IPS DF 4.7 (cell line): ENCODE measurements around the gene COA5.
"Not testable (repeated sequence)": the region's sequence is repeated elsewhere in the genome, so short reads cannot be mapped to it uniquely, and the experiment has no call there.

Experiments
- DNase-seq: peaks from one replicate; pipeline ENCODE4 v3.0.0-alpha.2; 2013; ENCODE audit warnings: low spot score; ENCODE audit errors: extremely low read depth

Gene COA5

DNA sequence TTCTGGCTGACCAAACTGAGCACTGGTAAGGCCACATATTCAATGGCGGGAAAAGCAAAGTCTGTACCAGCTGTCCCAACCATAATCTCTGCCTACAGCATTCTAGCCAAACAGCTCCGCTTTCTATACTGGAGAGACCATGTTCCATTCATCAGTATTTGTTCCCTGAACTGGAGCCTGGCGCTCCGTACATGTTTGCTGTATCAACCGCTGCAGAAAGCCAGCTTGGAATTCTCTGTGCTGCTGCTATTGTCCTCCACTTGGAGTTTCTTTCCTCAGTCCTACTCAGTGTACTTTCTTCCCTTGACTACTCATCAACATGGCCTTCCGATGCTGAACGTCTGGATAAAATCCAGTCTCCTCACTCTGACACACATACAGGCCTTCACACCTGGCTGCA is 1.9 kb downstream of the COA5 start:
- DNase-seq: no peak

DNA sequence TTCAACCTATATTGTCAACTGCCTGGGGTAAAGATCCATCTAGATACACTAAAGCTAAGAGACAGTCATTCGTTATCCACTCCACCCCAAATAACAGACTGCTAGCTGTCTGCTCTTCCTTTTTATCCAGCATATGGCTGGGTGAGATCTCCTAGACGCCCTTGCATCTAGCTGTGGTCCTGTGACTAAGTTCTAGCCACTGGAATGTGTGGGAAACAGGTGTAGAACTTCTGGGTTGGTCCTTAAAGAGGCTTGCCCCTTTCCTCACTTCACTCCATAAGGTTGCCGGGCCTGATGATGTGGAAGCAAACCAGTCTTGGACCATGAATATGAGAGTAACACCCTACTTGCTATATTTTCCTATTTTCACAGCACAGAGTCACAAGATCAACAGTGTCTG is 3.2 kb downstream of the COA5 start:
- DNase-seq: no peak

DNA sequence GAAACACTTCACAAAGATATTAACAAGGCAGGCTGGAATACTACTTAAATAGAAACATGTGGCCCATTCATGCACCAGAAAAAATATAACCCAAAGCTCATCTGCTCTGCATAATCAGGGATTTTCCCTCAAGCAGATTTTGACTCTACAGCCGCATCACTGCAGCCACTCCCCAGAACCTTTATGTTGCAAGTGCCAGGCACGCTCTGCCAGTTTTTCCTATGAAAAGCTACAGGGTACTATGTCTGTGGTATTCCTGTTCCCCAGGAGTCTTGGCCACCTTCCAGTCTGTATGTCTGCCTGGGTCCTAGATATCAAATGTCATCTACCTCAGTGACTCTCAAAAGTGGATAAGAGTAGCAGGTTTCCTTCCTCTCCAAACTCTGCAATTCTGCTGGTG is 3.8 kb downstream of the COA5 start:
- no peak for DNase-seq

DNA sequence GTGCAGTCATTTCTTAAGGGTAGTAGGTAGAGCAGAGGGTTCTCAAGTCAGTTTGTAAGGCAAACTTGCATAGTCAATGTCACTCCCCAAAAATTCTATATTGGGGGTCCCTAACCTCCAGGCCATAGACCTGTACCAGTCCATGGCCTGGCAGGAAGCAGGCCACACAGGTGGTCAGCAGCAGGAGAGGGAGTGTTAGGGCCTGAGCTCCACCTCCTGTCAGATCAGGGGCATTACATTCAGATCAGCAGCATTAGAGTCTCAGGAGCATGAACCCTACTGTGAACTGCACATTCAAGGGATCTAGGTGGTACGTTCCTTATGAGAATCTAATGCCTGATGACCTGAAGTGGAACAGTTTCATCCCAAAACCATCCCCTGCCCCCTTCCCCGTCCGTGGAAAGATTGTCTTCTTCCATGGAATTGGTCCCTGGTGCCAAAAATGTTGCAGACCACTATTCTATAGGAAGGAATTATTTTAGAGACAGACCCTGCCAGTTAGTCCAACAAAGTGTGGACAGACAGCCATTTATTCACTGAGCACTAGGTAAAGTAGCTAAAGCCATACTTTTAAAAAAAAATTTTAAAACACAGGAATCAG is 6.7 kb downstream of the COA5 start:
- DNase-seq: no peak

DNA sequence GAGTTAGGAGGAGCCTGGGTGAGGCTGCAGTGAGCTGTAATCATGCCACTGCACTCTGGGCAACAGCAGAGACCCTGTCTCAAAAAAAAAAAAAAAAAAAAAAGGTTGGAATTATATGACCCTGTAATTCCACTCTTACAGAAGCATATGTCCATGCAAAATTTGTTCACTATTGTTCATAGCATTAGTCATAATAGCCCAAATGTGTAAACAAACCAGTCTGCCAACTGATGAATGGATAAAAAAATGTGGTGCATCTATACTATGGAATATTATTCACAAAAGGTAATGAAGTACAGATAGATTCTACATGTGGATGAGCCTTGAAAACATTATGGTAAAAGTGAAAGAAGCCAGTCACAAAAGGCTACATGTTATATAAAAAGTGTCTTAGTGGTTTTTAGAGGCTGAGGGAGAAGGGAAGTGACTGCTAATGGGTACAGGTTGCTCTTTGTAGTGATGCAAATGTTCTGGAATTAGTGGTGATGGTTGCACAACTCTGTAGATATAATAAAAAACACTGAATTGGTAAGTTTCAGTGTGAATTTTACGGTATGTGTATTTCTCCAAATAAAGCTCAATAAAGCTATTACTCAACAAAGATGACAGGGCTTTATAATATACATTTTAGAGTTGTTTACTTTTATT is 9.4 kb downstream of the COA5 start:
- no peak for DNase-seq

DNA sequence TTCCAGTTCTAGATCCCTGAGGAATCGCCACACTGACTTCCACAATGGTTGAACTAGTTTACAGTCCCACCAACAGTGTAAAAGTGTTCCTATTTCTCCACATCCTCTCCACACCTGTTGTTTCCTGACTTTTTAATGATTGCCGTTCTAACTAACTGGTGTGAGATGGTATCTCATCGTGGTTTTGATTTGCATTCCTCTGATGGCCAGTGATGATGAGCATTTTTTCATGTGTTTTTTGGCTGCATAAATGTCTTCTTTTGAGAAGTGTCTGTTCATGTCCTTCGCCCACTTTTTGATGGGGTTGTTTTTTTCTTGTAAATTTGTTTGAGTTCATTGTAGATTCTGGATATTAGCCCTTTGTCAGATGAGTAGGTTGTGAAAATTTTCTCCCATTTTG is 13.6 kb downstream of the COA5 start:
- not testable (repeated sequence) for DNase-seq

DNA sequence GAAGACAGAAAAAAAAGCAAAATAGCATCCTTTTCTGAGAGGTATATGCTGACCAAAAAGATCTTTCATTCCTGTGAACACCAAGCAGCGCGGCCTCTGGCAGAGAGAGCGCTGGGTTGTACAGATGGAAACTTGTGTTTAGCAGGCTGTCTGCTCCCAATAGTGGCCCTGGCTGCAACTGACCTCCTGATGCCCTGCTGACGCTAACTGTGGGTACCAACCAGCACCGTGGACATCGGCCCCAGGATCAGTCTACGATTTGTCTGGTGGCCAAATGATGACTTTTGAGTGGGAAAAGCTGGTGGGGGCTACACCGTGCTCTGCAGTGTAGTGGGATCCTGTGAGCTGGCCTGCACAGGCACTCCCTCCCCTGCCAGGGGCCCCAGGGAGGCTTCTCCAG is 15.7 kb downstream of the COA5 start:
- no peak for DNase-seq

DNA sequence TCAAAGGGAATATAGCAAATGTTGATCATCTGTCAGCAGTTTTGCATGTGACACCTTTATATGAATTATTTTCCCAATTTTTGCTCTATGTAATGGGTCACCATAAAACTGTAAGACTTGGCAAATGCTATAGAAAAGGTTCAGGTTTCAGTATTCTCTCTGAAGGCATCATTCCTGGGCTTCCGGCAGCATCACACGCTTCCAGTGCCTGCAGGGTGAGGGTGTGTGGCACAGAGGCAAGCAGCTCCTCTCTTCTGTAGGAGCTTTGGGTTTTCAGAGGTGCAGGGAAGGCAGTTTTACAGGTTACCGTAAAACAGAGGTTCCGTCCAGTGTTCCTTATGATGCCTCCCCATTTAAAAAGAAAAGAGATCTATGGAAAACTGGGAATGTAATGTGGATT is 18.8 kb downstream of the COA5 start:
- no peak for DNase-seq

DNA sequence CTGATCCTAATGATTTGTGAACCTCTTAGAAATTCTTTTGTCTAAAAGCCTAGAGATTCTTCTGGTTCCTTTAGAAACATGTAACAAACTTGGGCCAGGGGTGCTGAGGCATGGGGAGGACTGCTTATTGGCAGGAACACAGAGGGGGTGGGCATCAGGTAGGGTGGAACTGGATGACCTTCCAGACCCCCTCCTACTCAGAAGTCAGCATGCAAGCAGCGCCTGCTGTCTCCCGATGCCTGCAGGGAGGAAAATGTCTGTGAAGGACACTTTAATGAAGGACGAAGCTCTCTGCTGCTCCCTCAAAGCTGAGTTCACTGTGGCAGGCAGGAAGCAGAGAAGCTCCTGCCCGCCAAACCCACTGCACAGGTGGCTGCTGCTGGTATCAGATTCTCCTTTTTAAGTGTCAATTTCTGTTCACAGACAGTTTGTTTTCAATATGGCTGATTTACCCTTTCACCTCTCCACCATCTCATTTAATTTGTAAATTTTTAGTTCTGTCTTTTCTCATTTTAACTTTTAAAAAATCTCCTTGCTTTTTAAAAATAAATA is 19.4 kb downstream of the COA5 start:
- DNase-seq: no peak

DNA sequence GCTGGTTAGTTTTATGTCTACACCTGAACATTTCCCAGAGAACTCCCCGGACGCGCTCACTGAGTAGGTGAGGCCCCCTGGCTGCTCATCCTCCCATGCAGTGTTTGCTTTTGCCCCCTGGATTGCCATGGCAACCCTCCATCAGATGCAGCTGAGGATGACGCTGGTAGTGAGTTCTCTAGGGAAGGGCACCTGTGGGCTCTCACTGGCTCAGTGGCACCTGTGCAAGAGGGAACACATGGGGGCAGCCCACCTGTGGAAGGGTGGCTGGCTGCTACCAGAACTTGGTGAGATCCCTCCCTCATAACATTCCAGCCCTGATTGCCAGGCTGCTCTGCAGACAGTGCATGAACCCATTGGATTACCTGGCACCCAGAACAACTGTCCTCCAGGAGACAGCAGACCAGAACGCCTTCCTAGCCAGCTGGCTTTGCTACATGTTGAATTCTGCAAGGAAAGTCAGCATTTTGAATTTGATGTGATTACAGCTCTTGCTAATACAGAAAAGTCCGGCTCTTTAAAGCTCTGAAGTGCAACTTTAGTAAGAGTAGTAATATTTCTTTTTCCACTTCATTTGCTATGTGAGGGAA is 21.7 kb downstream of the COA5 start:
- DNase-seq: no peak

DNA sequence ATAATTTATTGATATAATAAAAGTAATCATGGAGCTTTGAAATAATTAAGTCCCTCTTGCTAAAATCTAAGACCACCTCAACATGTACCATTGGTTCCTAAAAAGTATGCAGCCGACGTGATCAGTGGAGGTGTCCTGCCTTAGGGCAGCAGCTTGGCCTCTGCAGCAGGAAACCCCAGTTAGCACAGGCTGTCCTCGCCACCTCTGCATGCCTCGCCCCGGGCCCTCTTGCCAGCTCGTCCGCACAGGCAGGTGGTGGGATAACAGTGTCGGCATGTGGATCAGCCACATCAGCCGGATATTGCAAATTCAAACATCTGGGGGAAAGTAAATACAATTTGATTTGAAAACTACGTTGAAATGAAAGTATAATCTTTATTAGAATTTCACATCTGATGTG is 22.9 kb downstream of the COA5 start:
- DNase-seq: no peak

DNA sequence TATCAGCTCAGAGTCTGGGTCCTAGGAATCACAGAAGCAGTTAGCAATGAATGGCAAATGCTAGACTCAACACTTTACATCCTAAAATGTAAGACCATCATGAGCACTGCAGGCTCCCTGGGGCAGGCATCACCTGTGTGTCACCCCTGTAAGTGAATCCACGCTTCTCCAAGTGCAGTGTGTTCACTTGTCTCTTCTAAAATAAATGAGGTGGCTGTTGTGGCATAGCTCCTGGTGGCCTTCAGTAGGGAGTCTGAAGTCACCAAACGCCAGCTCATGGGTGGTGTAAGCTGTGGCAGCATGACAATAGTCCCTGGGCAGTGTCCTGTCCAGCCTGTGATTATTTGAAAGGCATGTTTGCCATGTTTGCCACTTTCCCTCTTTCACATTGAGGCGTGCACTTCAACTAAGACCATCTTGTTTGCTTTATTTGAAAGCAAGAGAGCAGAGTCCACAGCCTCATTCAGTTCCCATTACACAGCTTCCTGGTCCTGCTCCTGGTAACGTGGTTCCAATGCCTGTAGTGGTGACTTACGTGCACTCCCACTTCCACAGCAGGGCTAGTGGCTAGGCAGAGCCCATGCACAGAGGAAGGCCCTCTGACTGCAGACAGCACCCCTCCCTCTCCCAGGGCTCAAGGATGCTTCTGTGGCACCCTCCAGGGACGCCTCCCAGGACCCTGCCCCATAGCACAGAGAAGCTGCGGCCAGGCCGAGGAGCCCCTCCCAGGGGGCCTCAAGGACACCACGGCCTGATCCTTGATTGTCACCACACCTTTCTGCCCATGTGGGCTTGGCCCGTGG is 24.3 kb downstream of the COA5 start:
- DNase-seq: no peak

DNA sequence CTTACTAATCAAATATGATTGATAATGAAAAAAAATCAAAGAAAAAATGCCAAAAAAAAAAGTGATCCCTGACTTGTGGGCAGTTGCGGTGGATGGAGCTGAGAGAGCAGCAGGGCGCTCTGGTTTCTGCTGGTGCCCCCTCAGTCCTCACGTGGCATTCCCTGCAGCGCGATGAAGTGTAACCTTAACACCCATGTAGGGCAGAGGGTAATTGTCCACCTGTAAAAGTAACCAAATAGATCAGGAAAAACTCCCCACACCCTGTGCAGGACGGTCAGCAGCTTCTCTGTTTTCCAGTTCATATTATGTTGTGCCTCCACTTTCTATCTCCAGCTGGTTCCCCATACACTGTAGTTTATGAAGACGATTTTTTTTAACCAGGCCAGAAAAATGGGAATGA is 25.0 kb downstream of the COA5 start:
- DNase-seq: no peak

DNA sequence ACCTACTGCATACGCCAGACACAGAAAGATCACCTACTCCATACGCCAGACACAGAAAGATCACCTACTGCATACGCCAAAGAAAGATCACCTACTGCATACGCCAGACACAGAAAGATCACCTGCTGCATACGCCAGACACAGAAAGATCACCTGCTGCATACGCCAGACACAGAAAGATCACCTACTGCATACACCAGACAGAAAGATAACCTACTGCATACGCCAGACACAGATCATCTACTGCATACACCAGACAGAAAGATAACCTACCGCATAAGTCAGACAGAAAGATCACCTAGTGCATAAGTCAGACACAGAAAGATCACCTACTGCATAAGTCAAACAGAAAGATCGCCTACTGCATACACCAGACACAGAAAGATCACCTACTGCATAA is 25.8 kb downstream of the COA5 start:
- DNase-seq: no peak

DNA sequence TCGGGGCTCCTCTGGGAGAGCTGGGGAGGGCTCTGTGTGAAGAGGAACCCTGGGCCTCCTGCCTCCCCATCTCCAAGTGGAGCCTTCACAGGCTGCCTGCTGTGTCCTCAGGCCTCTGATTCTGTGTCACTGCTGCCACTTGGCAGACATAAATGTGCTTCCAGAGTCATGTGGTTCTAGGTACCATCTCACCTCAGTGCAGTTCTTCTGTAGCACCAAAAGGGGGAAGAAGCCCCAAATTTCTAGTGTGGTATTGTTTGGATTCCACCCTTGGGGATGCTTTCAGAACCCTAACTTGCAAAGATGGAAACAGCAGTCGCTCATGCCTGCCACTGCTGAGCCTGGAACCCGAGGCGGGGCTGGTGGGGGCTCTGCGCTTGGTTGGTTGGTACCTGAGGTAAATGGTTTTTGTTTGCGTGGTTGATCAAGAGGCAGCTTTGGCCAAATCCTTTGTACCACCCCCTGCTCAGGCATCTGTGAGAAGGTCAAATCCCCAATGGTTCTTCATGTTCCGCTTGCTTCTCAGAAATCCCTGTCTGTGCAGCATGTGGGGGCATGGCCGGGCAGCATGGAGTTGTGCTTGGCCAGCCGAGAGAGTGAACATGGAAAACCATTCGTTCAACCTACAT is 27.5 kb downstream of the COA5 start:
- no peak for DNase-seq

DNA sequence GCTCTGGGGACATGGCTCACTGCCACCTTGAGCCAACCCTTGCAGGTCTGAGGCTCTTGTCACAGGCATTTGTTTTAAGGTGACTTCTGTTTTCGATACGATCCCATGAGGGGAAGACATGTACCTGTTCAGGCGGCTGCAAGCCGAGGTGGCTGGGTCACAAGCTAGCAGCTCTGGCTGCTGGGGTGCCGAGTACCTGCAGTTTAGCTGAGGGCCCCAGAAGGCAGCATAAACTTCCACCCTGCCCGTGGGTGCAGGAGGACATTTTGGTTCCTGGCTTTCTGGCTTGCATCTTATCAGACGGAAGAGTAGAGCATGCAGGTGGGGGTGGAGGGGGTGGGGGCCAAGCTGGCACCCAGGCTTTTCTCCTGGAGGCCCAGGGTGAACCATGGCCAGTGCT is 28.4 kb downstream of the COA5 start:
- no peak for DNase-seq

DNA sequence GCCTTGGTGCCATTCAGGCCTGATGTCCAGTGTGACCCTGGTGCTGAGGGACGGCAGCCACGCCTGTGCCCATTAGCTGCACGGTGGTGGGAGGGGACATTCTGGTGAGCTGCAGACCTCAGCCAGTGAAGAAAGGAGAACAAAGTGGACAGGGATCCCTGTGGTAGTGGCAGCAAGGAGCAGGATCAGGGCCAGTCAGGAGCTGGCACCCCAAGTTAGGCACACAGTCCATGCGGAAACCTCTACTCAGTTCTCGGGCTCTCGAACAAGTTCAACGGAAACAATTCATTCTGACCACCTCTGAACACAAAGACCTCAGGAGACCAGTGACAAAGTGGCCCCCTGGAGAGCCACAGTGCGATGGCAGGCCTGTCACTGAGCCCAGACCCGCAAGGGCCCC is 30.1 kb downstream of the COA5 start:
- DNase-seq: no peak

DNA sequence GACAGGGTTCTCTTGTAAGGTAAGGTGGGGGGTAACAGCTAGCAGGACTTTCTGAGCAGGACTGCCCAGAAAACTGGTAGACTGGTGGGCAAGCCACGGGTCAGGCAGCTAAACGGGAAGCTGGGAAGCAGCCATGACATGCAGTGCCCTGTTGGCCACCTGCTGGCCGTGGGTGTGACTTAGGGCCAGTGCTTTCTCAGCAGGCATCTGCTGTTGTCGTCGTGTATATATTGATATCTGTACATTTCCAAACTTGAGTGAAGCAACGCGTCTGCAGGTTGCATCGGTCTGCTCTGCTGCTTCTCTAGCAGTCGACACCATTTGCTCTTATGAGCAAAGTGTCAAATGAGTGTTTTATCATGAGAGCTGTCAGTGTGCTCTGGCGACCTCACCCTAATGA is 31.0 kb downstream of the COA5 start:
- DNase-seq: no peak

DNA sequence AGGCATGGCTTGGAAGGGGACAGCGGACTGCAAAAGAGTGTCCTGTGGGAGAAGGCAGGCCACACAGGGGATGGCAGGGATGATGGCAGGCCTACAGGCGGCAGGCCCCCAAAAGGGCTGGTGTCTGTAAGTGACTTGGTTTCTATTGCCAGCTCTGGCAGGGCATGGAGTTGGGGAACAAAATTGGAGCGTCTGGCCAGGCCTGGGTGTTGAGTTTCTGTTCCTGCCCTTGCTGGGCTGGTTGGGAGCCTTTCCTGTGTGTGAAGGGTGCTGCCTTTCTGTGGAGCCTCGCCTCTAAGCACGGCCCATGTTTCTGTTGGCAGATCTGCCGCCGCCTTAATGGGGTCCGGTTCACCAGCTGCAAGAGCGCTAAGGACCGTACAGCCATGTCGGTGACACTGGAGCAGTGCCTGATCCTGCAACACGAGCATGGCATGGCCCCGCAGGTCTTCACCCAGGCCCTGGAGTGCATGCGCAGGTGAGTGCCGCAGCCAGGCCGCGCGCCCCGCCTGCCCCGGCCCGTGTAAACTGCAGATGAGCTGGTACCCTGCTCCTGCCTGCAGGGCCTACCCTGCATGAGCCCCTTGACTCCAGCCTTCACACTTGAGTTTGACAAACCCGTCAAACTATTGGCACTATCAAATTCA is 31.5 kb downstream of the COA5 start:
- DNase-seq: no peak

DNA sequence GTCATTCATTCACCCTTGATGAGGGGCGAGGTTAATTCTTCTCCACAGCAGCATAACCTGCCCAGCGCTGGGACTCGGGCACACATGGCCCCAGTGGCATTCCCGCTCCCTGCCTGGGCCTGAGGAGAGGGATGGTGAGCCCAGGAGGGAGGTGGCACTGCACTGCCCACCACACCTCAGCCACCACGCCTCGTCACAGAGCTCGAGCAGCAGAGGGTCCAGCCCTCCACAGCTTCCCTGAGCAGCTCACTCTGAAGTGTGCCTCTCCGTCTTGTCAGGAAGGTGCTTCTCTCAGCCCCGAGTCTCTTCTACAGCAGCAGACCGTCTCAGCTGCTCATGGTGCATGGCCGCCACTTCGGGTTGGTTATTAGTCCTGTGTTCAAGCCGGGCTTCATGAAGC is 34.9 kb downstream of the COA5 start:
- DNase-seq: no peak

DNA sequence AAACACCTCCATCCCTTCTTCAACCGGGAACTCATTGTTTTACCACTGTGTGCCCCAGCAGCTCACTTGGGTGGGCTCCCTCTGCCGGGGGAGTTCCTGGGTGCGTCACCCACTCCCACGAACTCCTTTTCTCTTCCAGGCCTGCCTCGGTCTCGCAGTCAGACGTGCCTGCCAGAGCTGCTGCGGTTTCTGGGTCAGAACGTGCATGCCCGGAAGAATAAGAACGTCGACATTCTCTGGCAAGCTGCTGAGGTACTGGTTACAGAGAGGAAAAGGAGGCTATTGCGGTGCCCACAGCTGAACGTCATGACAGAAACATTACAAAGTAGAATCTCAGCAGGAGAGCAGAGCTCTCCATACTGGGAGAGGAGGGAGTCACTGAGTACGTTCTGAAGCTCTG is 35.6 kb downstream of the COA5 start:
- no peak for DNase-seq
